Fibroblast of skin of back (primary cell): ENCODE results near the gene ARID1B.

ENCODE experiments used
- DNase-seq: peaks from one replicate; pipeline ENCODE4 v3.0.0-alpha.2; 2013

Gene ARID1B

GRCh38 chr6:156909212-156910010, 132.2 kb downstream of the ARID1B start:
- DNase-seq = no peak

- DNase-seq = no peak
These were observed 132.8 kb downstream of the ARID1B start for GRCh38 chr6:156910011-156910334.

GRCh38 chr6:156910938-156911337, 133.8 kb downstream of the ARID1B start:
- DNase-seq = peak; percentile 38

GRCh38 chr6:156911581-156911980, 134.4 kb downstream of the ARID1B start:
- DNase-seq = no peak

- DNase-seq = no peak
These were observed 135.3 kb downstream of the ARID1B start for GRCh38 chr6:156912431-156912830.

GRCh38 chr6:156914181-156914580, 137.0 kb downstream of the ARID1B start:
- no peak for DNase-seq

DNA sequence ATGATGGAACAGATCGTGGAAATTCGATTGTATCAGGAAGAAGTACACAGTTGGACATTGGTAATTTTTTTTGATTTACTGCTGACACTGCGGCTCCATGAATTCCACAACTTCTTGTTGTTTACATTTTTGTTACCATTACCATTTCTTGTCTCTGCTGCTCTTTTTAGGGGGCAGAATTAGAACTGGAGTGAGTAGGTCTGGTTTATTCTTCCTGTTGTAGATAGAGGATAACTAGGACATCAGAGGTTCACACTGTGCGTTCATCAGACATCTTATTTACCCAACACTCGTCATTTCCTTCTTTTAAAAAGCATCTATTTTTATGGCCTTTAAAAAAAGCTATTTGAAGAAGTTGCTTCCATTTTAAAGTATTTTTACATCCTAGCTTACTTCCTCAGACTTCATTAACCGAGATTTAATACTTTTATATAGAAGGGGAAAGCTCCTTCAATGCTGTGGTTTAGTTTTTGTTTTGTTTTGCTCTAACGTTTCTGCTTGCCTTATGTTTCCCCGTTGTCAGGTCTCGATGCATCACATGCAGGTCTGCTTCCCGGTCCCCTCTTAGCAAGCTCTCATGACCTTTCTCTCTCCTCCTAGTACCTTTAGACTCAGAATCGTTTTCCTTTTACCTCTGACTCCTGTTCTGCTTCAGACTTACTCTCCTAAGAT, 139.1 kb downstream of the ARID1B start:
- DNase-seq = no peak

DNA sequence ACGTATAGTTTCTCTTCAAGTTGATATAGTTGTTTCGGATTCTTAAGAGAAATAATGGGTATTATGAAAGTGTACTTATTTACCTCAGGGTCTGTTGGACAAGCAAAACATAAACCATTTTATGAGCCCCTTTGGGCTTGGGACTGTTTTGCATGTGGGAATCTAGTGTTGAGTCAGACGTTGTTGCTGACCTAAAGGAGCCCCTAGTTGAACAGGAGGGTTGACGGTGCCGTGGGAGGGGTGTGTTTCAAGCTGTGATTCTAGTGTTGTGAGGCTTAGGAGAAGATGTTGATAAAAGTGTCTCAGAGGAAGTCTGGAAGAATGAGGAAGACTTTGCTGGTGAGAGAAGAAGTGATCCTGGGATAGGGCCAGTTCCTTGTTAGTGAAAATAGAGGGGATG, 140.0 kb downstream of the ARID1B start:
- DNase-seq = no peak

DNA sequence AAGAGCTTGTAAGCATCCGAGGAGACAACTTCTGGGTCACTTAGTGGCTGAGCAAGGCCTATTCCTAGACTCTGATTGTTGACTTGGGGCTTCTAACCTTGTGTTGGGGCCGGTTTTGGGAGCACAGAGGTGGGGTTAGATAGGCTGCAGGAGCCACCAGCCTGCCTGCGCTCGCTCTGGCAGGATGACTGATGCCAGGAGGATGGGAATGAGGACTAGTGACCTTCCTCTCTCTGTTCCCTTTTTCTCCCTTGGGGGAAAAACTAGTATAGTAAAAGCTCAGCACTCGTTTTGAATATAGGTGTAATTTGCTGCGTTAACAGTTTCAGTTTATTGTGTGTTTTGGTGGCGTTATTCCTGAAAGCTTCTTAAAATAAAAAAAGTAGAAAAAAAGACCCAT, 141.5 kb downstream of the ARID1B start:
- no peak for DNase-seq

DNA sequence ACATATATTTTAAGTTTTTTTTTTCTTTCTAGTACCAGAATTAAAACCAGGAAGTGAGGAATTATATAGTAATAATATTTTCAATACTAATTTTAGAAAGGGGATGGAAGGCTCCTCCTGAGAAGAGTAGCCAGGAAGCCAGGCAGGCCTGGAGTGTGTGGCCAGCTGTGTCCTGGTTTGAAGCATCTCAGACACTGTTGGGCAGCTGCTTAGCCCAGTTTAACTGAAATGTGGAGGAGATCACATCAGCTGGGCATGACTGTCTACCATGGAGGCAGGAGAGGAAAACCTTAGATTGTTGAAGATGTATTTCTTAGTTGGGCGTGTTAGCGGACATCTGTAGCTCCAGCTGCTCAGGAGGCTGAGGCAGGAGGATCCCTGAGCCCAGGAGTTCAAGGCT, 142.2 kb downstream of the ARID1B start:
- no peak for DNase-seq

DNA sequence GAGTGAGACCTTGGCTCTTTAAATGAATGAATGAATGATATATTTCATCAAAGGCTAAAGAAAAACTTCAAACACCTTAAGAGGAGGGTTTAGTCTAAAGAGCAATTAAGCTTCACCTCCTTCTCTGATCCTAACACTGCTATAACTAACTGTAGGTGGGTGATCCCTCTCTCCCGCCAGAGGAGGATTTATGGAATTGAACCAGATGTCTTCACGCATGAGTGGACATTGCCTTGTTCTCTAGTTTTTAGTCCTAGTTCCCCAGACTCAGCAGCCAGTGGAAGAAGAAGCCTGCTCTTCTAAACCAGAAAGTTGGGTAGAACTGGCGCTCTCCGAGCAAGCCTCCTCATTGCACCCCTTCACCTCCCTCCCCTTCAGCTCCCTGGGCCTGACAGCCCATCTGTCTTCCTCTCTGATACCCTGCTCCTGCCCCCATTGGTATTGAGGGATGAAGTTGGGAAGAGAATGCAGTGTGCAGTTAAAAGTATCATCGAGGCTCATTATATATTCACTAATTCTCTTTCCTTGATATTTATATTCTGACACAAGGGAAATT, 142.7 kb downstream of the ARID1B start:
- DNase-seq = no peak

DNA sequence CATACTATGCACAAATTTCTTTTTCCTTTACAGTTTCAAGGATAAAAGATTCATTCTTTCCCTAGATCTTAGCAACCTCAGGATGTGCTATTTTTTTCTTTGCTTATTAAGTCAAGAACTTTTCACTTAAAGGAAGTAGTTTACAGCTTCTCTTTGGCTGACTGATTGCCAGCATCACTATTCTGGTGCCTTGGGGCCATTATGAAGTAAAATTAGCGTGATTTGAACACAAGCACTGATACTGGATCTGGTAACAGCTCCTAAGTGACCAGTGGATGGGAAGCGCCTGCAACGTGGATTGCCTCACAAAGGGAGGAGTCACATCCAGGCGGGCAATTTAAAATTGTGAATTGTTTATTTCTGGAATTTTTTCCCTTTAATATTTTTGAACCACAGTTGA, 147.1 kb downstream of the ARID1B start:
- no peak for DNase-seq

DNA sequence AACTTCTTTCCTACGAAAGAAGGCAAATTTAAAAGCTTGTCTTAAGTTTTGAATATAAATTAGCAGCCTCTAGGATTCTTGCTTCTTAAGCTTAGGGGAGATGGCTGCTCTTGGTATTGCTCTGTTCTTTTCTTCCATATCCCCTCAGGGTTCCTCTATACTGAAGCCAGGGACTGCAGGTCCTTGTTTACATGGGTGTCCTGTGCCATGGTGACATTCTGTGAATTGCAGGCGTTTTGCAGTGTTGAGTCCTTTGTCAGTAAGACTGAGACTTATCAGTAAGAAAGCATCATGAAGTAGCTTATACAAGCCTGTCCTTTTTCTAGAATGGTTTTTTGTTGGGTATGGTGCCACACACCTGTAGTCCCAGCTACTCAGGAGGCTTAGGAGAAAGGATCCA, 147.8 kb downstream of the ARID1B start:
- DNase-seq = no peak

DNA sequence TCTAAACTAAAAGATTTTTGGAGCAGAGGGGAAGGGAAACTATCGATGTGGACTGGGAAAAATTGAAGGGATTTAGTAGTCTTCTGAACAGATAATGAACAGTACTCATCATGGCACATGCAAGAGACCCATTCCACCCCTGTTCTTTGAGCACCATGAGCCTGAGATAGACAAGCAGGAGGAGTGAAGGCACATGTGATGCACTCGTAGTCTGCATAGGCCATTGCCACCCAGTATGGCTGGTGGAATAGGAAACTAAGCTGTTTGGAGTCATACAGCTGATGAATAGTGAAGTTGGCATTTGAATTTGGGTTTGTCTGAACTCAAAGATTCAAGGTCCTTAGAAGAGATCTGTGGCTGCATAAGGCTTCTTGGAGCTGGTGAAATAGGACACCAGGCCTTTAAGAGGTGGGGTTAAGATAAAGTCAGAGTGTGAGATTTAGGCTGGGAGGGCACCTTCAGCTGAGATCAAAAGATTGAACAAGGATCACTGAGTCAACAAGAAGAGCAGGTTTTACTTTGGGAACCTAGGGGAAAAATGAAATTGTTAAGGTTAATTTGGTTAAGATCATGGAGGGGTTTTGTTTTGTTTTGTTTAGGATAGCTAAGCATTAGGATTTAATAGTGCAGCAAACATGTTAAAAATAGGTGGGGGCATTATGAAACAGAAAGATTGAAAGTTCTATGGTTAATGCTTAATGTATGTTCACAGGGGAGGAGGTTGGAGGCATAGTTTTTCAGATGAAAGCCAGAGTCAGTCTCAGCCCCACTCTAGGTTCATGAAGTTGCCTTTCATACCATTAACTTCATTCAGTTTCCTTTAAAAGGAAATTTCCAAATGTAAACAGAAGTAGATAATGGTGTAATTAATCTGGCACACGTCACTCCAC, 148.8 kb downstream of the ARID1B start:
- DNase-seq = peak; percentile 11

- DNase-seq = no peak
These were observed 150.9 kb downstream of the ARID1B start for GRCh38 chr6:156928126-156928525.

- no peak for DNase-seq
These were observed 151.8 kb downstream of the ARID1B start for GRCh38 chr6:156928972-156929371.

DNA sequence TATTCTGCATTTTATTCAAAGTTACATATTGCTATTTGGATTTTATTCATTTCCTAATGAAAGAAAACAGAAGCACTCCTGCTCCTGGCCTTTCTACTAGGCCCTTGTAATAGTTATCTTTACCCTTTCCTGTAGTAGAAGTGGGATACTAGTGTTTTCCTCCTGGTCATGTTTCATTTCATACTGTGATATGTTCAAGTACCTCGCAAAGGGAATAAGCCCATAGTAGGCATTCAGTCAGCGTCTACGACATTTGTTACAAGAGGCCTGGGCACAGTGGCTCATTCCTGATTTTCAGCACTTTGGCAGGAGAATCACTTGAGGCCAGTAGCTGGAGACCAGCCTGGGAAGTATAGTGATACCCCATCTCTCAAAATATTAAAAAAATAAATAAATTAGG, 154.1 kb downstream of the ARID1B start:
- DNase-seq = no peak

GRCh38 chr6:156933201-156934068, 156.3 kb downstream of the ARID1B start:
- no peak for DNase-seq

- DNase-seq = no peak
These were observed 156.9 kb downstream of the ARID1B start for GRCh38 chr6:156934069-156934460.

GRCh38 chr6:156935000-156935399, 157.8 kb downstream of the ARID1B start:
- no peak for DNase-seq

DNA sequence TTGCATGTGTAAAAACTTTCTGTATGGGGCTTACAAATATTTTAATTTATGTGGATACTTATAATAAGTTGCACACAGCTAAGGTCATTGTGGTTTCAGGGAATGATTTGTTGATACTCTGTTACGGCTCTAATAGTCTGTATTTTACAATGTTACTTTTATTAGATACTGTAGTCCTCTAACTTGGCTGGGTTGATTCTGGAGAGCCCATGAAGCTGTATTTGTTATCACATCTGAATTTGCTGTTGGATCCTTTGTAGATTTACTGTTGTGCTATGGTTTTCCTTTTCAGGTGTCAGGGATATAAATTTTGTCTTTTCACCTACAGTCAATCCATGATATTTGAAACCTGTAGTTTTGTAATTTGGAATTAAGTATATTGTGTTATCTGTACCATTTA, 161.0 kb downstream of the ARID1B start:
- no peak for DNase-seq

GRCh38 chr6:156940221-156940620, 163.0 kb downstream of the ARID1B start:
- DNase-seq = no peak
